ENCODE results near the gene MIEF2.

The MIEF2 gene

DNA sequence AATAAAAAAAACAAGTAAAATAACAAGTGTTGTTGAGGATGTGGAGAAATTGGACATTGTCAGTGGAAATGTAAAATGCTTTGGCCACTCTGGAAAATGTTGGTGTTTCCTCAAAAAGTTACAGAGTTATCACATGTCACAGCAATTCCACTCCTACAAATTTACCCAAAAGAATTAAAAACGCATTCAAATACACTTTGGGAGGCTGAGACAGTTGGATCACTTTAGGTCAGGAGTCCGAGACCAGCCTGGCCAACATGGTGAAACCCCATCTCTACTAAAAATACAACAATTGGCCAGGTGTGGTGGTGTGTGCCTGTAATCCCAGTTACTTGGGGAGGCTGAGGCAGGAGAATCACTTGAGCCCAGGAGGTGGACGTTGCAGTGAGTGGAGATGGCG, 48.7 kb downstream of the MIEF2 start:
- H3K9me3 ChIP-seq, result no peaks in the 10 kb centered on the region
- no peak overlapping the region for H3K4me3 ChIP-seq
- H3K4me1 ChIP-seq, result peaks cover 0 to 21% (median 20%) of the 10 kb centered on the region in 4 donors
- no peak overlapping the region for H3K27ac ChIP-seq
- no peak for DNase-seq
- TF ChIP-seq, protein P1, sequence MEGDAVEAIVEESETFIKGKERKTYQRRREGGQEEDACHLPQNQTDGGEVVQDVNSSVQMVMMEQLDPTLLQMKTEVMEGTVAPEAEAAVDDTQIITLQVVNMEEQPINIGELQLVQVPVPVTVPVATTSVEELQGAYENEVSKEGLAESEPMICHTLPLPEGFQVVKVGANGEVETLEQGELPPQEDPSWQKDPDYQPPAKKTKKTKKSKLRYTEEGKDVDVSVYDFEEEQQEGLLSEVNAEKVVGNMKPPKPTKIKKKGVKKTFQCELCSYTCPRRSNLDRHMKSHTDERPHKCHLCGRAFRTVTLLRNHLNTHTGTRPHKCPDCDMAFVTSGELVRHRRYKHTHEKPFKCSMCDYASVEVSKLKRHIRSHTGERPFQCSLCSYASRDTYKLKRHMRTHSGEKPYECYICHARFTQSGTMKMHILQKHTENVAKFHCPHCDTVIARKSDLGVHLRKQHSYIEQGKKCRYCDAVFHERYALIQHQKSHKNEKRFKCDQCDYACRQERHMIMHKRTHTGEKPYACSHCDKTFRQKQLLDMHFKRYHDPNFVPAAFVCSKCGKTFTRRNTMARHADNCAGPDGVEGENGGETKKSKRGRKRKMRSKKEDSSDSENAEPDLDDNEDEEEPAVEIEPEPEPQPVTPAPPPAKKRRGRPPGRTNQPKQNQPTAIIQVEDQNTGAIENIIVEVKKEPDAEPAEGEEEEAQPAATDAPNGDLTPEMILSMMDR (IDR thresholded peaks at IDR 0.05), result no peak
- H3K36me3 ChIP-seq, result peaks cover 31 to 41% (median 33%) of the 10 kb centered on the region in 3 donors
- H3K27me3 ChIP-seq, result no peaks in the 10 kb centered on the region
- intact Hi-C loops (cut with DNase I; ENCODE audit: low total_unique reads), result no loop called here

DNA sequence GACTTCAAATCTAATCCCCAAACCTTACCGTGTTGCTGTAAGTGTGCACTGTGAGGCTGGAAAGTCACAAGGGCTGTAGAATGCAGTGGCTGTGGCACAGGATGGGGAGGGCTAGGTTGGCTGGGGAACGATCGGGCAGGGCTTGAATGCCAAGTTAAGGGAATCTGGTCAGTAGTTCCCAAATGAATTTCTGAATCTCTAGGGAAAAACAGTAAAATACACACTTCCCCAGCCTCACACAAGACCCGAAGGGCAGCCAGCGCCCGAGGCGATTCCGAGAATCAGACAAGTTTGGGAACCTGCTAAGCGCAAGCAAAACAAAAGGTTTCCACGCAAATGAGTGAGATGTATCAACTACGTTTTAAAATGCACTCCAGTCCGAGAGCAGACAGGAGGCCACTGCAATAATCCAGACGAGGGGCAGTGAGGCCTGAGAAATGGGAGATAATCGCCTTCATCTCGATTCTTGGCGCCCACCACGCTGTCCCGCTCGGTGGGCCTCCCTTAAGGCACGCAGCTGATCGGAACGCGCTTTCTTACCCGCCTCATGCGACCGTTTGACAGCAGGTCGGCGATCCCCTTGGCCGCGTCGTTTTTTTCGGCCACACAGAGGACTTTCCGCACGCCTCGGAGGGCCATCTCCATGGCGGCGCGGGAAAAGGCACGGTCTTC, 53.7 kb downstream of the MIEF2 start:
- H3K4me3 ChIP-seq, result peak overlapping the region; percentile 76 to 85
- peaks cover 0 to 57% (median 55%) of the 10 kb centered on the region in 4 donors for H3K4me1 ChIP-seq
- no peak for DNase-seq
- intact Hi-C loops (cut with DNase I; ENCODE audit: low total_unique reads), result loop anchor here (5.0 kb wide), 1 partner anchor 52 kb away; the partner anchor contains the start of gene MIEF2
- peaks cover 0 to 25% (median under 1%) of the 10 kb centered on the region in 3 donors for H3K36me3 ChIP-seq
- no peaks in the 10 kb centered on the region for H3K9me3 ChIP-seq
- peak overlapping the region; percentile 88 to 91 for H3K27ac ChIP-seq
- H3K27me3 ChIP-seq, result no peaks in the 10 kb centered on the region
- TF ChIP-seq, protein P1 (IDR thresholded peaks at IDR 0.05), result no peak

DNA sequence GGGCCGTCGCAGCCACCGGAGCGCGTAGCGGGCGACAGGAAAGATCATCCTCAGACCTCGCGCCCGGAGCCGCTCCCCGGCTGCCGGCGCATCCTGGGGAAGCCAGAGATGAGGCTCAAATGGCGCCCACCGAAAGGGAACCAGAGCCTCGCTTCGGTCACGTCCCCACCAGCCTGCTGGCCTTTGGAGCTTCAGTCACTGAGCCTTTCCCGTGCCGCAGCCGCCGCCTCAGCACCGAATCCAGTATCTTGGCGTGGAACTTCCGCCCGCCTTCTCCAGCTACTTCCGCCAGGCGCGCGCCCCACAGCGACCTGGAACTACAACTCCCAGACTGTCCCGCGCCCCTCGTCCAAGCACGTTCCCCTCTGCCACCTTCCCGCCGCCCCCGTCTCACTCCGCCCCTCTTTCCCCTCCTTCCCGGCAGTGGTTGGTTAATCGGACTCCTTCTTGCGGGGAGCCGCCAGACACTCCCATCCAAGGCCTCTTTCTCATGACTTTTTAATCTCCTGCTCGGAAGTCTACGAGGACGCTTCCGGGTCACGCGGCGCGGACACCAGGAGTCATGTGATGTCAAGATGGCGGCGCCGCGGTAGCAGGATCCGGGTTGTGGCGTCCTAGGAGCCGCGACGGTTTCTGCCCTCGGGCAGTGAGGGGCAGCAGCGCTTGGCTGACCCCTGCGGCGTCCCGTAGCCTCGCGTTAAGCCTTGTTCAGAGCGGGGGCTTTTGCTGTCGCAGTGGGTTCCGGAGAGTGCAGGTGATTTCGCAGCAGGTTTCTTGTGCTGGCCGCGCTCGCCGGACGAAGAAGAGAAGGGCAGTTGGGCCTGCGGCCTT, 54.5 kb downstream of the MIEF2 start, which contains the start of the genes SMCR8 and TOP3A:
Gene SMCR8 (plus strand): TSS at position 563 of the 831 bp plus-strand sequence. CDS start 497 bp downstream, outside the sequence.
Gene TOP3A (minus strand): TSS at position 264 of the 831 bp plus-strand sequence. CDS start 216 bp downstream, at position 48.
- H3K9me3 ChIP-seq, result no peaks in the 10 kb centered on the region
- DNase-seq, result peak; percentile 99 to 100
- H3K4me1 ChIP-seq, result peaks cover 0 to 65% (median 60%) of the 10 kb centered on the region in 4 donors
- H3K27me3 ChIP-seq, result no peaks in the 10 kb centered on the region
- peaks cover 3 to 33% (median 8%) of the 10 kb centered on the region in 3 donors for H3K36me3 ChIP-seq
- intact Hi-C loops (cut with DNase I; ENCODE audit: low total_unique reads), result loop anchor here (5.0 kb wide), 1 partner anchor 53 kb away; the partner anchor contains the start of gene MIEF2
- TF ChIP-seq, protein P1 (IDR thresholded peaks at IDR 0.05), result peak in 1 of 2 experiments; percentile 7
- peak within 1 kb of the TSS; percentile 88 to 91 for H3K27ac ChIP-seq
- H3K4me3 ChIP-seq, result peak within 1 kb of the TSS; percentile 76 to 85

DNA sequence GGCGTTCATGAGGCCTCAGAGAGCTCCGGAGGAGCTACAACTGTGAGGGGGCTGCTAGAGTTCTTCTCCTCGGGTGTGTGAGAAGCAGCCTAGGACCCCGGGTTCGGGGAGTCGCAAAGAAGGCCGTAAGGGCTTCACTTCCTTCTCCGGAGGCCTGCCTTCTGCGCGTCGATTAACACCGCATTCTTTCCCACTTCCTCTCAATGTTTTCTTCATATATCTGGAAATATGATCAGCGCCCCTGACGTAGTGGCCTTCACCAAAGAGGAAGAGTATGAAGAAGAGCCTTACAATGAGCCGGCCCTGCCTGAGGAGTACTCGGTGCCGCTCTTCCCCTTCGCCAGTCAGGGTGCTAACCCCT, 55.1 kb downstream of the MIEF2 start:
- H3K36me3 ChIP-seq, result peaks cover 6 to 39% (median 14%) of the 10 kb centered on the region in 3 donors
- H3K27ac ChIP-seq, result peak overlapping the region; percentile 88 to 91

DNA sequence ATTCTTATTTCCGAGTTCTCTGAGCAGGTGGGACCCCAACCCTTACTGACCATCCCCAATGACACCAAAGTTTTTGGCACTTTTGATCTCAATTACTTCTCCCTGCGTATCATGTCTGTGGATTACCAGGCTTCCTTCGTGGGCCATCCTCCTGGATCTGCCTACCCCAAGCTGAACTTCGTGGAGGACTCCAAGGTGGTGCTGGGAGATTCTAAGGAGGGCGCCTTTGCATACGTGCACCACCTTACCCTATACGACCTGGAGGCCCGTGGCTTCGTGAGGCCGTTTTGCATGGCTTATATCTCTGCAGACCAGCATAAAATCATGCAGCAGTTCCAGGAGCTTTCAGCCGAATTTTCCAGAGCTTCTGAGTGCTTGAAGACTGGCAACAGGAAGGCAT, 55.5 kb downstream of the MIEF2 start:
- intact Hi-C loops (cut with DNase I; ENCODE audit: low total_unique reads), result no loop called here

More for the DNA sequence above, 55.1 kb downstream of the MIEF2 start:
- no peak for DNase-seq
- TF ChIP-seq, protein P1 (IDR thresholded peaks at IDR 0.05), result no peak
- no peaks in the 10 kb centered on the region for H3K27me3 ChIP-seq
- H3K4me3 ChIP-seq, result peak overlapping the region; percentile 76 to 85
- H3K4me1 ChIP-seq, result peaks cover 0 to 71% (median 64%) of the 10 kb centered on the region in 4 donors
- intact Hi-C loops (cut with DNase I; ENCODE audit: low total_unique reads), result no loop called here
- H3K9me3 ChIP-seq, result no peaks in the 10 kb centered on the region

More for the DNA sequence above, 55.5 kb downstream of the MIEF2 start:
- H3K27me3 ChIP-seq, result no peaks in the 10 kb centered on the region
- H3K27ac ChIP-seq, result peak overlapping the region; percentile 88 to 91
- peak overlapping the region; percentile 76 to 85 for H3K4me3 ChIP-seq
- no peak for DNase-seq
- TF ChIP-seq, protein P1 (IDR thresholded peaks at IDR 0.05), result no peak
- peaks cover 0 to 73% (median 64%) of the 10 kb centered on the region in 4 donors for H3K4me1 ChIP-seq
- peaks cover 6 to 43% (median 17%) of the 10 kb centered on the region in 3 donors for H3K36me3 ChIP-seq
- no peaks in the 10 kb centered on the region for H3K9me3 ChIP-seq
